ENCODE measurements around the gene RNF207.

The RNF207 gene

GRCh38 chr1:6158181-6158580 is 47.7 kb upstream of the RNF207 start:
- Histone ChIP-seq H3K4me1 (ENCODE audit: control insufficient read depth, insufficient read depth, low read length) (peaks cover 9% of the 10 kb centered on the region; the same call in 1 of the 2 replicates), H3K27ac (ENCODE audit: extremely low read depth, low read depth, low read length) (no peak overlapping the region), H3K9me3 (ENCODE audit: control insufficient read depth, insufficient read depth, low read depth, low read length) (no peaks in the 10 kb centered on the region), H3K36me3 (ENCODE audit: control insufficient read depth in 2 of 2, insufficient read depth in 1 of 2, low read length in 2 of 2) (no peaks in the 10 kb centered on the region), H3K4me3 (ENCODE audit: low read depth, low read length) (no peak overlapping the region)
- TF ChIP-seq ZXDB (tag by site-specific recombination; IDR thresholded peaks at IDR 0.05), result no peak
- TF ChIP-seq ZNF2 (tag by site-specific recombination; IDR thresholded peaks at IDR 0.05), result no peak
- no peak for TF ChIP-seq ZNF558 (tag by site-specific recombination; IDR thresholded peaks at IDR 0.05)
- TF ChIP-seq ZNF791 (tag by site-specific recombination; IDR thresholded peaks at IDR 0.05), result no peak
- TF ChIP-seq KLF16 (tag by site-specific recombination; IDR thresholded peaks at IDR 0.05), result no peak
- TF ChIP-seq ZNF366 (tag by site-specific recombination; conservative IDR thresholded peaks at IDR 0.05), result no peak
- TF ChIP-seq, protein P1, sequence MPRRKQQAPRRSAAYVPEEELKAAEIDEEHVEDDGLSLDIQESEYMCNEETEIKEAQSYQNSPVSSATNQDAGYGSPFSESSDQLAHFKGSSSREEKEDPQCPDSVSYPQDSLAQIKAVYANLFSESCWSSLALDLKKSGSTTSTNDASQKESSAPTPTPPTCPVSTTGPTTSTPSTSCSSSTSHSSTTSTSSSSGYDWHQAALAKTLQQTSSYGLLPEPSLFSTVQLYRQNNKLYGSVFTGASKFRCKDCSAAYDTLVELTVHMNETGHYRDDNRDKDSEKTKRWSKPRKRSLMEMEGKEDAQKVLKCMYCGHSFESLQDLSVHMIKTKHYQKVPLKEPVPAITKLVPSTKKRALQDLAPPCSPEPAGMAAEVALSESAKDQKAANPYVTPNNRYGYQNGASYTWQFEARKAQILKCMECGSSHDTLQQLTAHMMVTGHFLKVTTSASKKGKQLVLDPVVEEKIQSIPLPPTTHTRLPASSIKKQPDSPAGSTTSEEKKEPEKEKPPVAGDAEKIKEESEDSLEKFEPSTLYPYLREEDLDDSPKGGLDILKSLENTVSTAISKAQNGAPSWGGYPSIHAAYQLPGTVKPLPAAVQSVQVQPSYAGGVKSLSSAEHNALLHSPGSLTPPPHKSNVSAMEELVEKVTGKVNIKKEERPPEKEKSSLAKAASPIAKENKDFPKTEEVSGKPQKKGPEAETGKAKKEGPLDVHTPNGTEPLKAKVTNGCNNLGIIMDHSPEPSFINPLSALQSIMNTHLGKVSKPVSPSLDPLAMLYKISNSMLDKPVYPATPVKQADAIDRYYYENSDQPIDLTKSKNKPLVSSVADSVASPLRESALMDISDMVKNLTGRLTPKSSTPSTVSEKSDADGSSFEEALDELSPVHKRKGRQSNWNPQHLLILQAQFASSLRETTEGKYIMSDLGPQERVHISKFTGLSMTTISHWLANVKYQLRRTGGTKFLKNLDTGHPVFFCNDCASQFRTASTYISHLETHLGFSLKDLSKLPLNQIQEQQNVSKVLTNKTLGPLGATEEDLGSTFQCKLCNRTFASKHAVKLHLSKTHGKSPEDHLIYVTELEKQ (tag by site-specific recombination; IDR thresholded peaks at IDR 0.05; ENCODE audit: borderline replicate concordance), result no peak
- TF ChIP-seq ZNF133 (tag by site-specific recombination; IDR thresholded peaks at IDR 0.05), result no peak
- TF ChIP-seq KLF8 (tag by site-specific recombination; IDR thresholded peaks at IDR 0.05), result no peak
- TF ChIP-seq ZFP69B (tag by site-specific recombination; IDR thresholded peaks at IDR 0.05), result no peak
- TF ChIP-seq ZNF175 (tag by site-specific recombination; IDR thresholded peaks at IDR 0.05), result no peak
- no peak for TF ChIP-seq ZNF248 (tag by site-specific recombination; IDR thresholded peaks at IDR 0.05)
- TF ChIP-seq ZNF433 (tag by site-specific recombination; IDR thresholded peaks at IDR 0.05; ENCODE audit: low read depth), result no peak
- no peak for TF ChIP-seq ZNF707 (tag by site-specific recombination; IDR thresholded peaks at IDR 0.05)
- TF ChIP-seq ZNF521 (tag by site-specific recombination; IDR thresholded peaks at IDR 0.05), result no peak
- TF ChIP-seq ZNF239 (tag by site-specific recombination; IDR thresholded peaks at IDR 0.05), result no peak
- ChIA-PET CTCF (interaction anchor here (0.7 kb wide), 2 partner anchors 124 to 265 kb away, joined by 3 read pairs; no protein-coding TSS in a partner anchor), POLR2A (interaction anchor here (1.6 kb wide), 1 partner anchor 10 kb away, joined by 7 read pairs; no protein-coding TSS in a partner anchor)

- Histone ChIP-seq H3K36me3 (ENCODE audit: control insufficient read depth in 2 of 2, insufficient read depth in 1 of 2, low read length in 2 of 2) (no peaks in the 10 kb centered on the region), H3K4me3 (ENCODE audit: low read depth, low read length) (no peak overlapping the region), H3K9me3 (ENCODE audit: control insufficient read depth, insufficient read depth, low read depth, low read length) (no peaks in the 10 kb centered on the region), H3K27ac (ENCODE audit: extremely low read depth, low read depth, low read length) (no peak overlapping the region), H3K4me1 (ENCODE audit: control insufficient read depth, insufficient read depth, low read length) (peaks cover 8% of the 10 kb centered on the region; the same call in 1 of the 2 replicates)
- POLR2A ChIA-PET, result no interaction called here
- CTCF ChIA-PET, result interaction anchor here (0.7 to 1.7 kb wide), 2 partner anchors 80 to 154 kb away, joined by 3 to 5 read pairs; no protein-coding TSS in a partner anchor
- TF ChIP-seq ZNF350 (tag by site-specific recombination; IDR thresholded peaks at IDR 0.05) (no peak), SALL2 (tag by site-specific recombination; IDR thresholded peaks at IDR 0.05; ENCODE audit: borderline replicate concordance) (no peak), ZNF157 (tag by site-specific recombination; IDR thresholded peaks at IDR 0.05) (no peak), ZNF473 (tag by site-specific recombination; IDR thresholded peaks at IDR 0.05) (no peak), ZNF335 (tag by site-specific recombination; conservative IDR thresholded peaks at IDR 0.05) (no peak), SCRT1 (tag by site-specific recombination; IDR thresholded peaks at IDR 0.05; ENCODE audit: borderline replicate concordance) (no peak), ZNF549 (tag by site-specific recombination; IDR thresholded peaks at IDR 0.05) (no peak), ZBTB44 (tag by site-specific recombination; IDR thresholded peaks at IDR 0.05) (no peak)
These were observed 43.6 kb upstream of the RNF207 start for GRCh38 chr1:6162341-6162740.

Measured in HEK293 (cell line).